Measurements from ENCODE around the gene PWWP2A. TPM values are rescaled to one million over a fixed set of nuclear protein-coding genes. Genes with fewer than 3 reads are reported as not detected.

The PWWP2A gene
- total and polyA plus RNA-seq, 2 experiments from 2014 or later = 51.5 to 81.6 TPM

- peak overlapping the region; percentile 0; the same call in 1 of the 2 replicates for H3K27ac Mint-ChIP-seq
- H3K4me1 ChIP-seq (ENCODE audit: insufficient read depth) = no peaks in the 10 kb centered on the region
Observed at GRCh38 chr5:160090059-160090458, 29.2 kb downstream of the PWWP2A start.

GRCh38 chr5:160089531-160089930, 29.7 kb downstream of the PWWP2A start:
- peak overlapping the region; percentile 18 for H3K27ac Mint-ChIP-seq
- Histone ChIP-seq H3K4me2 (no peak overlapping the region), H3K27me3 (ENCODE audit: insufficient read depth) (no peaks in the 10 kb centered on the region), H3K36me3 (ENCODE audit: insufficient read depth) (peaks cover 19% of the 10 kb centered on the region), H3K9me2 (ENCODE audit: insufficient read depth) (no peaks in the 10 kb centered on the region), H2AFZ (no peak overlapping the region), H3F3A (replicated peaks; ENCODE audit: low read depth) (no peaks in the 10 kb centered on the region), H3K79me2 (replicated peaks; ENCODE audit: insufficient read depth) (0 out of 2 replicates have a peak, but pooled peaks cover 4% of the 10 kb centered on the region), H4K20me1 (replicated peaks; ENCODE audit: insufficient read depth) (no peaks in the 10 kb centered on the region; the same call in 1 of the 2 replicates), H3K4me3 (no peak overlapping the region), H3K27ac (ENCODE audit: low read depth) (peak overlapping the region; percentile 43; the same call in 1 of the 2 replicates), H3K4me1 (ENCODE audit: insufficient read depth) (no peaks in the 10 kb centered on the region)
- TF ChIP-seq CREB1 (CRISPR knock-in tag; IDR thresholded peaks at IDR 0.05; ENCODE audit: low read depth) (no peak), EZH2phosphoT487 (IDR thresholded peaks at IDR 0.05; ENCODE audit: unreplicated experiment) (no peak), POLR2AphosphoS5 (IDR thresholded peaks at IDR 0.05; ENCODE audit: low read depth) (no peak), EZH2 (IDR thresholded peaks at IDR 0.05; ENCODE audit: low read depth, unreplicated experiment) (no peak), REST (IDR thresholded peaks at IDR 0.05; ENCODE audit: unreplicated experiment) (no peak)
- TF ChIP-seq, protein P1, sequence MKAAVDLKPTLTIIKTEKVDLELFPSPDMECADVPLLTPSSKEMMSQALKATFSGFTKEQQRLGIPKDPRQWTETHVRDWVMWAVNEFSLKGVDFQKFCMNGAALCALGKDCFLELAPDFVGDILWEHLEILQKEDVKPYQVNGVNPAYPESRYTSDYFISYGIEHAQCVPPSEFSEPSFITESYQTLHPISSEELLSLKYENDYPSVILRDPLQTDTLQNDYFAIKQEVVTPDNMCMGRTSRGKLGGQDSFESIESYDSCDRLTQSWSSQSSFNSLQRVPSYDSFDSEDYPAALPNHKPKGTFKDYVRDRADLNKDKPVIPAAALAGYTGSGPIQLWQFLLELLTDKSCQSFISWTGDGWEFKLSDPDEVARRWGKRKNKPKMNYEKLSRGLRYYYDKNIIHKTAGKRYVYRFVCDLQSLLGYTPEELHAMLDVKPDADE (IDR thresholded peaks at IDR 0.05) = no peak
- H3K4me3 Mint-ChIP-seq = no peak overlapping the region
- H3K4me1 Mint-ChIP-seq = peaks cover 12% of the 10 kb centered on the region
- H3K27me3 Mint-ChIP-seq (ENCODE audit: insufficient read depth, low read depth, poor library complexity) = no peaks in the 10 kb centered on the region
- H3K36me3 Mint-ChIP-seq (ENCODE audit: low read depth) = peaks cover 29% of the 10 kb centered on the region
- ATAC-seq (no peak; the same call in 2 of the 3 replicates), DNase-seq (ENCODE audit: low spot score) (no peak)
- no peaks in the 10 kb centered on the region for H3K9me3 Mint-ChIP-seq

More at GRCh38 chr5:160090059-160090458, 29.2 kb downstream of the PWWP2A start:
- Histone ChIP-seq H3K36me3 (ENCODE audit: insufficient read depth) (peaks cover 19% of the 10 kb centered on the region), H3K4me2 (no peak overlapping the region), H3F3A (replicated peaks; ENCODE audit: low read depth) (no peaks in the 10 kb centered on the region), H4K20me1 (replicated peaks; ENCODE audit: insufficient read depth) (no peaks in the 10 kb centered on the region; the same call in 1 of the 2 replicates), H3K27me3 (ENCODE audit: insufficient read depth) (no peaks in the 10 kb centered on the region), H3K79me2 (replicated peaks; ENCODE audit: insufficient read depth) (0 out of 2 replicates have a peak, but pooled peaks cover 6% of the 10 kb centered on the region), H2AFZ (no peak overlapping the region), H3K27ac (ENCODE audit: low read depth) (no peak overlapping the region), H3K4me3 (no peak overlapping the region), H3K9me2 (ENCODE audit: insufficient read depth) (no peaks in the 10 kb centered on the region)
- TF ChIP-seq, protein P1 (IDR thresholded peaks at IDR 0.05) = no peak
- no peak for DNase-seq (ENCODE audit: low spot score)
- ATAC-seq = no peak
- H3K27me3 Mint-ChIP-seq (ENCODE audit: insufficient read depth, low read depth, poor library complexity) = no peaks in the 10 kb centered on the region
- no peak overlapping the region for H3K4me3 Mint-ChIP-seq
- peaks cover 12% of the 10 kb centered on the region for H3K4me1 Mint-ChIP-seq
- H3K9me3 Mint-ChIP-seq = no peaks in the 10 kb centered on the region
- peaks cover 29% of the 10 kb centered on the region for H3K36me3 Mint-ChIP-seq (ENCODE audit: low read depth)
